Panc1 (cell line): ENCODE results near the gene SLC9A5.

Experiments
- SIN3A ChIP-seq: IDR thresholded peaks from 2 replicates; pipeline ENCODE4 v1.6.1; 2012; ENCODE audit warnings: low read depth, mild to moderate bottlenecking, low read length, moderate library complexity, borderline replicate concordance; ENCODE audit not compliant: insufficient read depth
- TF ChIP-seq, protein P1 (sequence below): fragments of 450-650 bp; IDR thresholded peaks from 2 replicates; pipeline ENCODE4 v1.5.1; 2017; ENCODE audit warnings: mild to moderate bottlenecking

GRCh38 chr16:67202426-67202825 lies 46.4 kb upstream of the SLC9A5 start:
- no peak for TF ChIP-seq SIN3A
- TF ChIP-seq, protein P1, sequence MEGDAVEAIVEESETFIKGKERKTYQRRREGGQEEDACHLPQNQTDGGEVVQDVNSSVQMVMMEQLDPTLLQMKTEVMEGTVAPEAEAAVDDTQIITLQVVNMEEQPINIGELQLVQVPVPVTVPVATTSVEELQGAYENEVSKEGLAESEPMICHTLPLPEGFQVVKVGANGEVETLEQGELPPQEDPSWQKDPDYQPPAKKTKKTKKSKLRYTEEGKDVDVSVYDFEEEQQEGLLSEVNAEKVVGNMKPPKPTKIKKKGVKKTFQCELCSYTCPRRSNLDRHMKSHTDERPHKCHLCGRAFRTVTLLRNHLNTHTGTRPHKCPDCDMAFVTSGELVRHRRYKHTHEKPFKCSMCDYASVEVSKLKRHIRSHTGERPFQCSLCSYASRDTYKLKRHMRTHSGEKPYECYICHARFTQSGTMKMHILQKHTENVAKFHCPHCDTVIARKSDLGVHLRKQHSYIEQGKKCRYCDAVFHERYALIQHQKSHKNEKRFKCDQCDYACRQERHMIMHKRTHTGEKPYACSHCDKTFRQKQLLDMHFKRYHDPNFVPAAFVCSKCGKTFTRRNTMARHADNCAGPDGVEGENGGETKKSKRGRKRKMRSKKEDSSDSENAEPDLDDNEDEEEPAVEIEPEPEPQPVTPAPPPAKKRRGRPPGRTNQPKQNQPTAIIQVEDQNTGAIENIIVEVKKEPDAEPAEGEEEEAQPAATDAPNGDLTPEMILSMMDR, result no peak
